Stimulated activated CD4-positive, alpha-beta T cell treated with anti-CD3 and anti-CD28 coated beads, Interleukin-1b, Interleukin-23, amount 100 ng/mL, for 1 hour (primary cell): ENCODE measurements around the gene ITGA2.

ENCODE experiments used
- DNase-seq, 2 donors: peaks; one replicate each; pipeline ENCODE4 v3.0.0-alpha.2; 2020; ENCODE audit warnings: low read depth in 2 of 2

The ITGA2 gene

GRCh38 chr5:53017794-53018391, 28.7 kb downstream of the ITGA2 start:
- DNase-seq = no peak

DNA sequence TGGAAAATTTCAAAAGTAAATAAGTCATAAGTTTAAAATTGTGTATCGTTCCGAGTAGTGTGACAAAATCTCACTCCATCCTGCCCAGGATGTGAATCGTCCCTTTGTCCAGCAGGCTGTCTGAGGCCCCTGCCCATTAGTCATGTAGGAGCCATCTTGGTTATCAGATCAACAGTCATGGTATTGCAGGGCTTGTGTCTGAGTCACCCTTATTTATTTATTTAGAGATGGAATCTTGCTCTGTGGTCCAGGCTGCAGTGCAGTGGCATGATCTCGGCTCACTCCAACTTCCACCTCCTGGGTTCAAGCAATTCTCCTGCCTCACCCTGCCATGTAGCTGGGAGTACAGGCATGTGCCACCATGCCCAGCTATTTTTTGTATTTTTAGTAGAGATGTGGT, 30.2 kb downstream of the ITGA2 start:
- no peak for DNase-seq

GRCh38 chr5:53022930-53023511, 33.9 kb downstream of the ITGA2 start:
- no peak for DNase-seq

- DNase-seq = no peak
Observed at GRCh38 chr5:53023969-53024368, 34.8 kb downstream of the ITGA2 start.

GRCh38 chr5:53024535-53024934, 35.4 kb downstream of the ITGA2 start:
- DNase-seq = no peak

DNA sequence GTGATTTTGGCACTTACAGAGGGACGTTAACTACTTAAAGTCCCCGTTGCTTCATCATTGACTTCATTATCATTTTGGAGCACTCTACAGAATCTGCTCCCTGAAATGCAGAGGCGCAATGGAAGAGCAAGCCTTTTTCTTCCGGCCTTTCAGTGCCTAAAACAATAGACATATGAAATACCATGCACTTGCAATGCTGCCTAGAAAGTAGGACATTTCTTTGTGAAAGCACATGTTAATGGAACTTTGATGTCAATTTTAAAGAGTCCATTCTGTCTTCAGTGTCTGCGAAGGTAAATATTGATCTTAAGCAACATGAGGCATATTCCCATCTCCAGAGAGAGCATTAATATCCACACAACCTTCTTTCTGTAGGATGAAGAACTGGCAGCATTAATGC, 36.3 kb downstream of the ITGA2 start:
- no peak for DNase-seq

DNA sequence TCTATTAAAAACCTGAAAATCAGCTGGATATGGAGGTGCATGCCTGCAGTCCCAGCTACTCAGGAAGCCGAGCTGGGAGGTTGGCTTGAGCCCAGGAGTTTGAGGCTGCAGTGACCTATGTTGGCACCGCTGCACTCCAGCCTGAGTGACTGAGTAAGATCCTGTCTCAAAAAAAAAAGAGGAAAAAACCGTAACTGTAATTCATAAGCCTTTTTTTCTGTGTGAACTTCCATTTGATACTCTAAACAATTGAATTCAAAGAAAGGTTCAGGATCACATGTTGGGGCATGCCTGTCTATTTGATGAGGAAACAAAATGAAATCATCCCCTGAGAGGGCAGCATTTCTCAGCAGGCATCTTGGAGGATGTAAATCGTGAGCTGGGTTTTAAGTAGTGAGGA, 38.8 kb downstream of the ITGA2 start:
- no peak for DNase-seq

- no peak for DNase-seq
Observed at GRCh38 chr5:53029608-53030007, 40.5 kb downstream of the ITGA2 start.

DNA sequence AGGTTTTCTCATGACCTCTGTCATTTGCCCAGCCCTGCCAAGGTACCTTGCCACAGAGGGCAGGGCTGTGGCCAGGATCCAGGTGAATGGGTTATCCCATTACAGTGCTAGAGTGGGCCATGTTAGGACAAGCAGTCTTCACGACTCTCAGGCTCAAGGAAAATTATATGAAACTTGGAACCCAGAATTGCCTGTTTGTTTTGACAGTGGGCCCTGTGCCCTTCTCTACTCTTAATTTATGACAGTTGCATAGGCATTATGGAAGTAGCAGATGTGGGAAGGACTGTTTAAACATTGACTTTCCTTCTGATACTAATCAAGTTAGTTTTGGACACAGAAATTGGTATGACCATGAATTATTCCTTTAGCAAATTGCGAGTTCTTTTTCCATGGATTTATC, 41.7 kb downstream of the ITGA2 start:
- DNase-seq = no peak

- DNase-seq = no peak
Observed at GRCh38 chr5:53031695-53032096, 42.5 kb downstream of the ITGA2 start.

DNA sequence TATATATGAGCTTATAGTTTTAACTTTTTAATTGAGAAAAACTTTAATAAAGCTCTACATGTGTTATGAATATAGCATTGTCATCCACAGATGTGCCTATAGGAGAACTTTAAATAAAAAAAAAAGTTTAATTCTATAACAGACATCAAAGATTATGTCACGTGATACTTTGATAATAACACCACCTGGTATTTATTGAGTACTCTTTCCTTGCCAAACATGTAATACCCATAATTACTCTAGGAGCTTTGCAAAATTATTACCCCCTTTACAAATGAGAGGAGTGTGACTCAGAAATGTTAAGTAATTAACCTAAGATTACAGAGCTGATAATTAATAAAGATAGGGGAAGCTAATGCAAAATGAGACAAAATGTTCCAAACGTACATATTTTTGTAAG, 43.0 kb downstream of the ITGA2 start:
- no peak for DNase-seq

DNA sequence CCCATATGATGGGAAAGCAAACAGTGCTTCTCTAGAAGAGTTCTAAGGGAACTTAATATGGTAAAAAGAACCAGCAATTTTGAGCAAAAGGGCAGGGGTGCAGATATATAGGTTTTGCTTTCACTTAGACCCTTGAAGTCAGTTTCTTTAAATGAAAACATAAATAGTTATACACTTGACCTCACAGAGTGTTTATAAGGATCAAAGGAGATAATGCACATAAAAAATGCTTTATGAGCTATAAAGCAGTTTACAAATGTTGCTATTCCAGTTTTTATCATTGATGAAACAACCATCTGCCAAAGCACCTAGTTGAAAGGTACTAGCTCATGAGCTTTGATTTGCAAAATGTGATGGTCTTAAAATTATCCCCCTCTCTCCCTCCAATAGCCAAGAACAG, 45.7 kb downstream of the ITGA2 start:
- DNase-seq = no peak

DNA sequence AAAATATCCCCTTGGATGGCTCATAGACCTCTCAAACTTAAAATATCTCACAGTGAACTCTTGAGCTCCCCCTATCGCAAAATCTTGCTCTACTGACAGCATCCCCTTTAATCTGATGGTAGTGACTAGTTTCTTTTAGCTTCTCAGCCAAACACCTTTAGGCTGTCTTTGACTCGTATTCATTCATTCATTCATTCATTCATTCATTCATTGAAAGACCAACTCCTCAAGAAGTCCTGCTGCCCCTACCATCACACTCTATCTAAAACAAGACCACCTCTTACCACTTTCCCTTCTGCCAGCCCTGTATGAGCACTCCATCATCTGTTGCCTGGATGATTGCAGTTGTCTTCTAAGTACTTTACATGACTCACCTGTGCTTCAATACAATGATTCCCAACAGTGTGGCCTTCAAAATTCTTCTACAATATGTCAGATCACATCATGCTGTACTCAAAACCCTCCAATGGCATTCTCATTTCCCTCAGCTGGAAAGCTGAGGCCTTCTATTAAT, 46.8 kb downstream of the ITGA2 start:
- DNase-seq = no peak

DNA sequence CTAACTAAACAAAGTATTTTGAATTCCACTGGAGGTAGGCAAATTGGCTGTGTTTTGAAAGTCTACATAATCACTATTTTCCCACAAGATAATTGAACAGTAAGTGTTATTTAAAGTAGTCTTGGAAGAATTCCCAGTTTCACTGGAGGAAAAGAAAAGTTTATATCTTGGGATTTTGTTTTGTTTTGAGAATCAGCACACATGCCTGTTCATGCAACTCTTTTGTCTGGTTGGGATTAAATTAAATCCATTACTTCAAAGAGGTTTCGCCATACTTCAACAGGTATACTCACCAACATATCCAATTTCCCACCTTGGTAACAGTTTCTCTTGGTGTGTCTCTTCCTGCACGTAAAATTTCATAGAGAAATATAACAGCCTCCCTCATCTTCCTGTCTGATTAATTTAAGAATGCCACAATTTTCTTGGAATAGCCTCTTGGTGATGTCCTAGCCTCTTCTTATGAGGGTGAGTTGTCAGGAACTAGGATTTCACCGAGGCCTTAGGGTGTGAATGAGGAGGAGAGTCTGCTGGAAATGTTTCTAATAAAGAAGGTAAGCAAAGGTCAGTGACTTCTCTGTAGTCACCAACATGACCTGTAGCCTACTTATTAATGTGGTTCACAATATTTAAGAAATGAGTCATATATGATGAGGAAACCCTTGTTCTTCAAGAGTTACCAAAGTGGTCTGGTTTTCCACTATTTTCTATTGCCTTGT, 48.1 kb downstream of the ITGA2 start:
- DNase-seq = no peak

GRCh38 chr5:53038196-53038847, 49.2 kb downstream of the ITGA2 start:
- DNase-seq = no peak

GRCh38 chr5:53039855-53040254, 50.7 kb downstream of the ITGA2 start:
- no peak for DNase-seq

DNA sequence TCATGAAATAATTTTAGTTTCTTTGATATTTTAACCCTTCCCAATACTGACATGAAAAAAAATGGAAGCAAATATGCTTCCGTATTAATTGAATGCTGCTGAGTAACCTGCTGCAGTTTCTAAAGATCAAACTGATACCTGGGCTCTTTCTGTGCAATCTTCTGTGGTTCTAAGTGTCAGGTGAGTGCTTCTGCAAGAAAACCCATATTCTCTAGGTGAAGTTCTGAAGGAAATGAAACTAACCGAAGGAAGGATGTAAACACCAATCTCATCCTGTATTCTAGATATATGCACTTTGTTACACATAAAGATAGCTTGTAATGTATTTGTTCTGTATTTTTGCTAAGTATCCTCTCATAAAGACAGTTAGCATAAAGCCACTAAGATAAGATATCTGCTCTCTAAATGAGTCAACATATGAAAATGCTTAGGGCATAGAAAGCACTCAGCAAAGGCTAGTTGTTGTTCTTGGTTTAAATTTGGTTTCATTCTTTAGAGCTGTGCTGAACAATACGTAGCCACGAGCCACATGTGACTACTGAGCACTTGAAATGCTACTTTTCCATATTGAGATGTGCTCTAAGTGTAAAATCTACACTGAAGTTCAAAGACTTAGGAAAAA, 52.0 kb downstream of the ITGA2 start:
- DNase-seq = no peak

DNA sequence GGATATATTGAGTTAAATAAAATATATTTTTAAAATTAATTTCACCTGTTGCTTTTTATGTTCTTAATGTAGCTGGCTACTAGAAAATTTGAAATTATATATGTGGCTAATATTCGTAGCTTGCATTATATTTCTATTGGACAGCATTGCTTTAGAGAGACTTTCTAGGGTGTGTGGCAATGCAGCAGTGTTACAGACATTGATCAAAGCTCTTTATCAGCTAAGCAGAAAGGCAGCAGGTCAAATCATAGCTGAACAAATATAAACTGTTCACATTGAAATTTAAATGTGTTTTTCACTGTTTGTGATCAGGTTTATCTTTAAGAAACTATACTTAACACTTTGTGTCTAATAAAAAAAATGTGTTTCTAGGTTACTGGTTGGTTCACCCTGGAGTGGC, 52.6 kb downstream of the ITGA2 start:
- no peak for DNase-seq

DNA sequence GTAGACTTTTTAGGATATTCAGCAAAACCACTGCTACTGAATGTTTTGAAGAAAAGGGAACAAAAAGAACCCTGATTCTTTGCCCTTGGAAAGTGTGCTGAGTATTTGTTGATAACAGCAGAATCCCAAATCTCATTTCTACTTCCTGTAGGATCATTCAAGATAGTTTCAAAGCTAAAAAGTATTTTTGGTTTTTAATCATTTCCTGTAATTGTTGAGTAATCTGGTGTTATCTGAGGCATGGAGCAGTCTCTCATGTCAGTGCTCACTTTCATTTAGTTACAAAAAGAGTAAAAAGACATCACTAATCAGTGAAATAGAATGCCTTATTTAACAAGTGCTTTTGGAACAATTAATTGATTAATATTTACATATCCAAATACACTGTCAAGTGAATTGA, 56.1 kb downstream of the ITGA2 start:
- DNase-seq = no peak

DNA sequence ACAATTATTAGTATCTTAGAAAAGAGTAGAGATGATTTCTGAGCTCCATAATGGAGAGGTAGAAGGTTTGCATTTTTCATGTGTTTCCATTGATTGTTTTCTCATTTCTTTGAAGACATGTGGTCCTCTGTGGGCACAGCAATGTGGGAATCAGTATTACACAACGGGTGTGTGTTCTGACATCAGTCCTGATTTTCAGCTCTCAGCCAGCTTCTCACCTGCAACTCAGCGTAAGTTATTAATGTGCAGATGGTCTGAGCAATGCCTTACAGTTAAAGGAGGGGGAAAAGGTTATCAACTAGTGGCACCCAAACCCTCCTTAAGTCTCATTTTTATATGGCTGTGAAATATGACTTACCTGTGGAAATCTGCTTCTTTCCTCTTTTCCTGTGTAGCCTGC, 59.1 kb downstream of the ITGA2 start:
- no peak for DNase-seq

- no peak for DNase-seq
Observed at GRCh38 chr5:53052499-53052898, 63.3 kb downstream of the ITGA2 start.

DNA sequence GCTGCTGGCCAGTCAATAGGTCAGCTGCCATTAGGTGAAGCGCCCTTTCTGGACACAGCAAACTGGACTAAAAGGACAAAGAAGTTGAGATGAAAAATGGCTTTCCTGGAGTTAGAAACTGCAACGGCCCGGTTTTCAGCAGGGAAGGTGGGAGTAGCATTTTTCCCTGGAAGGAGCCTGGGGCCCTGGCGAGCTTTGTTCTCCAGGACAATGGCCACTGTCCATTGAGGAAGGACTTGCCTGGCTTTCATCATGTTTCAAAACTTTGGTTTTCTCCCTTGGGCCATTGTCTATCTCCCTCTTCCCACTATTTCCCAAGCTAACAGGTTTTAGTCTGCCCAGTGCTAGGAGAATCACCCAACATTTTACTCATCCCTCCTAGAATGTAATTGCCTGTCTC, 64.2 kb downstream of the ITGA2 start:
- no peak for DNase-seq
